Measurements from ENCODE around the gene WDR3. TPM values are rescaled to one million over a fixed set of nuclear protein-coding genes. Genes with fewer than 3 reads are reported as not detected.

The WDR3 gene
- total RNA-seq, 1 donor from 2014 or later = 34.6 TPM

Other genes starting within 250 kb of the WDR3 start
- gene GDAP2, start 118 bp upstream of the WDR3 start, total RNA-seq = 24.9 and 26.2 TPM in 2 replicates

Measured in T-helper 1 cell treated with Interleukin-12 subunit alpha and Interleukin-12 subunit beta and Interleukin-4 antibody, amounts not matched to agents 30 ng/mL and 1 ng/mL, for 36 hours (primary cell).